NT2/D1 (cell line): Measurements from ENCODE around the gene TAC4.

Experiments used
- YY1 ChIP-seq: IDR thresholded peaks from 2 replicates; pipeline ENCODE4 v1.6.1; 2011; ENCODE audit not compliant: insufficient read length, insufficient read depth
- ZNF274 ChIP-seq: IDR thresholded peaks from 2 replicates; pipeline ENCODE4 v1.6.1; 2011; ENCODE audit warnings: mild to moderate bottlenecking, low read depth, low read length

DNA sequence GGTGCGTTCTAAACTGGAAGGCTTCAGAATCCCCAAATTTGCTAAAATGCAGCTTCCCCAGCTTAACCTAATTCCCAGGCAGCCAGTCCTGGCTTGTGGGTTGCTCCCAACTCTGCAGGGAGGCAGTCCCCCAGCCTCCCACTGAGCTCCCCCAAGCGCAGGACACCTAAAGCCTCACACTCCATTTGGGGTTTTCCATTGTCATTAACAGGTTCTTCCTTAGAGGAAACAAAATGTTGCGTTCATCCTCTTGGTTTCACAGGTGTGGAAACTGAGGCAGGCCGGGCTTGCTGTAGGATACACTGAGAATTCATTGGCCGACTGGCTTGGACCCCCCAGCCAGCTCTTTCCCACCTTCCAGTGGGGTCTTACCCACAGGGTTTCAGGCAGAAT lies 2.3 kb upstream of the TAC4 start:
- TF ChIP-seq YY1 (no peak), ZNF274 (no peak)
